Epidermal melanocyte (primary cell): ENCODE measurements around the gene IDI1.
"Not testable (repeated sequence)": the region's sequence is repeated elsewhere in the genome, so short reads cannot be mapped to it uniquely, and the experiment has no call there.

Experiments used
- DNase-seq: peaks from one replicate; pipeline ENCODE4 v3.0.0; 2011; ENCODE audit warnings: low spot score; ENCODE audit not compliant: insufficient read length

The IDI1 gene

DNA sequence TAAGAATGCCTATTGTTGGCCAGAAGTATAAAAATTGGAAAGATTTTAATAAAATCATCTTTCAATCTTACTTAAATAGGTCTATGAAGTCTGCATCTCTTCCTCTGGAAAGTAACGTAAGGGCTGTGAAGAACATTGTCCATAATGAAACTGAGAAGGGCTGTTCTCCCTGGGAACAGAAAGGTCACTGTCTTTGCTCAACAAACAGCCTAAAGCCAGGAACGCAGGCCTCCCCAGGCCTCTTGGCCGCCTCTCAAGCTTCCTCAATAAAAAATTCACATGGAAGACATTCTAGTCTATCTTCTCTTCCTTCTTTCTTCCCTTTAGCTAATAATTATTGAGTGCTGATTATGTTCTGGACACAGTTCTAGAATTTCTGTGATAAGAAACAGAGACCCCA lies 14.2 kb downstream of the IDI1 start:
- DNase-seq, result peak; percentile 74

DNA sequence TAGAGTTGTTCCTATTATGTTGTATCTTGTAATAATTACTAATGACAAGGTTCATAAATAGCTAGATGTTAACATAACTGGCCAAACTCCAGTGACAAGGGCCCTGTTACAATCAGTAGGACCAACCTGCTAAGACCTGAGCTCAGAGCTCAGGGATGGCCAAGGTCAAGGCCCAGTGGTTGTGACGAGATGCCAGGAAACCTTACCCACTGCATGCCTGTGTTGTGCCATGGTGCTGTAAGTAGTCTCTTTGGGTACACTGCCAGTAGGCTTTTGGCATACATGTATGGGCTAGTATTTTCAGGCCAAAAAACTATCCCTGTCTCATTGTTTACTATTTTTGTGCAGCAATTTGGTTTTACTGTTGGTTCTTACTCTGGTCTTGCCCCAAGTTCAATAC lies 15.3 kb downstream of the IDI1 start:
- no peak for DNase-seq

DNA sequence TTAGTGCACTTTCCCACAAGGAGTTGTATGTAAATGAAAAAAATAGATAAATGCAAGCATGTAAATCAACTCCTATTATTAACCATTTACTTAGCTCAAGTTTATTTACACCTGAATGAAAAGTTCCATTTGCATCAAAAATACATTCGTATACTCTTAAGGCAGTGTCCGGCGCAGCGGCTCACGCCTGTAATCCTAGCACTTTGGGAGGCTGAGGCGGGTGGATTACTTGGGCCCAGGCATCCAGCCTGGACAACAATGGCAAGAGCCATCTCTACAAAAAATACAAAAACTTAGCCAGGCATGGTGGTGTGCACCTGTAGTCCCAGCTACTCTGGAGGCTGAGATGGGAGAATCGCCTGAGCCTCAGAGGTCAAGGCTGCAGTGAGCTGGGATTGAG lies 19.1 kb downstream of the IDI1 start:
- DNase-seq, result no peak

DNA sequence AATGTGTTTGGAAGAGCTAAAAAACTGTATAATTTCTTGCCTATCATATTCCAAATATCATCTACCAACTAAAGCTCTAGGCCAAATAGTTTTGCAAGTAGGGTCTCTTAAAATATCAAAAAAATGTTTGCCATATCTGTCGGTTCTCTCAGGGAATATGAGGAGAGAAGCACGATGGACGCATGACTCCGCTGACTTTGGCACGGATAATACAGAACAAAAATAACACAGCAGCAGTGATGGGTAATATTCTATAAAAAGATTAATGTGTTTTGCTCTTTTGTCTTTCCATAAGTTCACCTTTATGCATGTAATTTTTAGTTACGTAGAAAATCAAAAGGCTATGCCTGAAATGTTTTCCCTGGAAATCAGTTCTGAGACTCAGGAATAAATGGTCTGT lies 22.3 kb downstream of the IDI1 start:
- no peak for DNase-seq

DNA sequence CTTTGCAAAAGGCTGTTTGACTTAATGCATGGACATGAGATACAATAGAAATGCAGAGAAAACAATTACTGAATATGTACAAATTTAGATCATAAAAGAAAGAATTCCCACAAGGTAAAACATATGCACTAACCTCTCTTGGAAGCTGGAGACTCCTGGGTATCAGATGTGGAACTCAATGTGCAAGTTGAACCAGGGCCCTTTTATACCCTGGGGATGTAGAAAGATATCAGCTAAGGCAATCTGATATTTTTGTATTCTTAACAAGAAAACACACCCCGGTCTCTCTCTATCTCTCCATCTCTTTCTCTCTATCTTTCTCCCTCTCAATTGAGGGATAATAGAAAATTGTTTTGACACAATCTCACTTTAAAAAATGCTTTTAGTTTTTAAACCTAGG lies 23.2 kb downstream of the IDI1 start, which contains the start of gene IDI2:
Gene IDI2, minus strand, starts transcription at position 177 of the 400 bp plus-strand sequence. CDS start 1,136 bp downstream, outside the sequence.
- no peak for DNase-seq

DNA sequence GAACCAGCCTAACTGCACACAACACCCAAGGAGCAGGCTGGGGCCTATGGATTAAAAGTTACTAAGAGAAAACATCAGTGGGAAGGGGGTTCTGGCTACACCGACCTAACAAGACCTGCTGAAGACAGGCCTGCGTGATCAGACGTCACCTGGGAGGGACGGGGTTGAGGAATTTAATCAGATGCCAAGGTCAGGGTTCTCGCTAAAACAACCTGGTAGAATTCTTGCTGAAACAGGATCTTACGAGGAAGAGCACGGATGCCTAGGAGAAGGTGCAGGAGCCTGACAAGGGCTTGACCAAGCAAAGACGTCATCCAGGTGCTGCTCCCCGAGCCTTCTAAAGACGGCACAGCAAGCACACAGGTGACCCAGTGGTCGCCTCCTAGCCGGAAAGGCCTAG lies 24.8 kb downstream of the IDI1 start:
- no peak for DNase-seq

DNA sequence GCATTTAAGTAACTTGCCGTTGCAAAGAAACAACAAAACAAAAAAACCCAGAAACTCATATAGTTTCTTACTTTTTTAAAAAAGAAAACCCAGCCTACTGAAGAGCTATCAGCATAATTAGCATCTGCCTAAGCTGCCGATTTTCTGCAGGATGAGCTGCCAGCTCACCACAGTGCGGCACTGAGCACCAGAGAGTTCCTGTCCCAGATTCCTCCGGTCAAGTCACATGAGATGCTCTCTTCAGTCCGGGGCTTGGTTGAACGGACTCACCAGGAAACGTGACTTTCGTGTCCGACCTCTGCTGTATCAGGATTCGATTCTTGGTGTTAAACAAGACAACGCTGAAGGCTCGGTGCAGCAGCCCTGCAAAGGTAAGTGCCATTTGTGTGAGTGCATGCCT lies 26.5 kb downstream of the IDI1 start:
- DNase-seq, result no peak

DNA sequence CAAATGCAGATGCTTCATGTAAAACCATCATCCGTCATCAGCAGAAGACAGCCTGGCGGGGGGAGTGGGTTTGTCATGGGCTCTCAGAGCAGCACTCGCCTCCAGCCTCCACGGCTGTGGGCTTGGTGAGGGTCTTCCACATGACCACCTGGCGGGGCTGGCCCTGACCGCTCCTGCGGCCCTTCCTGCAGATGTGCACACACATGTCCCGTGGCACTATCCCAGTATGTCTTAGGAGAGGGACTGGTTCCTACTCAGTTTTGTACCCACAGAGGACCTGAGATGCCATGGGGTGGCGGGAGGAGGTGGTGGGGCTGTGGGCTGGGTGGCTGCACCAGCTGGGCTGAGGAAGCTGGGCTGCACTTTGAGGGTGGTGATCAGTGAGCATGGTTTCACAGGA lies 28.0 kb downstream of the IDI1 start:
- no peak for DNase-seq

DNA sequence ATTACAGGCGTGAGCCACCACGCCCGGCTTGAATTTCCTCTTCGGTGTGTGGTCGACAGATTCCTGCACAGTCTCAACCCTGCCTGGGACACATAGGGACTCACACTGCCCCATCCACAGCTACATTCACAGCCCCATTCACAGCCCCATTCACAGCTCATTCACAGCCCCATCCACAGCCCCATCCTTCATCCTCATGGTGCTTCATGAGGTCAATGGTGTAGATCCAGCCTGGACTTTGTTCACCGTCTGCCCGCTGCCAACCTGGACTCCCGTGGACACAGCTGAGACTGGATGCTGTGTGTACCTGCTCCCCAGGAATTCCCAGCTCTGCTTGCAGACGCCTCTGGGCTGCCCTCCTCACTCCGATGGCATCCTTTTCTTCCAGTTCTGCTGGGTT lies 28.5 kb downstream of the IDI1 start:
- no peak for DNase-seq

DNA sequence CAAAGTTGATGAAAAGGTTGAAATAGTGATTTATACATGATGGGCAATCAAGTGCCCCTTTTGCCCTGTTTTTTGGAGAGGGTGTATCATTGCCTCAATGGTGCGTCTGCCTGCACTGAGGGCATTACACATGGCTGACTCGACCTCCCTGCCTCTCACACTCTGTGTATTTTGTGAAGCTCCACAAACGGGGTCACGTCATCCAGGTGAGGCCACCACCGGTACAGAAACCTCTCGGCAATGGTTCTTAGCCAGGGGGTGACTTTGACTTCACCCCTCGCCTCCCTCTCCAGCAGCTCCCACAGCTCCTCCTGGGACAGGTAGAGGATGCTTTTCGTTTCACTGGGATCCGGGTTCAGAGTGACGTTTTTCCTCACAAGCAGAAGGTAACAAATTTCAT lies 29.6 kb downstream of the IDI1 start:
- no peak for DNase-seq

DNA sequence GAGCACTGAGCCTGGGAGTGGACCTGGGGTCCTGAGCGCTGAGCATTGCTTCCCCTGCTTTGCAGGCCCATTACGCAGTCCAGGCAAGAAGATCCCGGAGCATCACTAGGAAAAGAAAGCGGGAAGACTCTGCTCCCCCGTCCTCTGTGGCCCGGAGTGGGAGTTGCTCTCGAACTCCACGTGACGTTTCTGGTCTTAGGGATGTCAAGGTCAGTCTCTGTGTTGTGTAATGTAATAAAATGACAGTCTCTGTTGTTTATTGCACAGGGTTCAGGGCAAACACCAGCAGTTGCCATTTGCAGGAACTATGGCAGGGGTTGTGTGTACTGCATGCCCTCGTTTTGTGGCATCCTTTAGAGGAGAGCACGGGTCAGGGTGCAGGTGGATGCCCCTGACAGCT lies 33.2 kb downstream of the IDI1 start:
- no peak for DNase-seq

DNA sequence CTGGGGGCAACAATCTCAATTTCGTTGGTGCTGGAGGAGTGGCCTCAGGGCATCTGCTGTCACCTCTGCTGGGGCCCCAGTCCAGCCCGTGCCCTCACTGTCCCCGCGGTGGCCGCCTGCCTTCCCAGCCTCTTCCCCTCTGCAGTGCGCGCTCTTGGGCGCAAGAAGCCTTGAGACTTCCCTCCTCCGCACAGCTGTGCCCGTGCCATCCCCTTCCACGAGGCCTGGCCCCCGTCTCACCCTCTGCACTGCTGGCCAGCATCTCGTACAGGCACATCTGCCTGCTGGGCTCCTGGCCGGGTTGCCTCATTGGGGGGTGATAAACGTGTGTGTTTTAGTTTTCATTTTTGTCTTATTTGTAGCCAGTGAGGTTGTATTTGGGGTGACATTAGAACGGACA lies 37.2 kb downstream of the IDI1 start:
- DNase-seq, result no peak

DNA sequence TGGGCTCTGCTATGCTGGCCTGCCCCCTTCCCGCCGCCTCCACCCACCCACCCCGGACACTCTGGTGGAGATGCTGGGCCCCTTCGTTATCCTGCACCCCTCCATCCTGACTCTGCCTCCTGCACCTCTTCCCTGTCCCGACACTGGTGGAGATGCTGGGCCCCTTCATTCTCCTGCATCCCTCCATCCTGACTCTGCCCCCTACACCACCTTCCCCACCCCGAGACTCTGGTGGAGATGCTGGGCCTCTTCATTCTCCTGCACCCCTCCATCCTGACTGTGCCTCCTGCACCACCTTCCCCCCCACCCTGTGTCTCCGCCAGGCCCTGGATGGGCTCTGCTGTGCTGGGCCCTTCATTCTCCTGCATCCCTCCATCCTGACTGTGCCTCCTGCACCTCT lies 38.2 kb downstream of the IDI1 start:
- no peak for DNase-seq

DNA sequence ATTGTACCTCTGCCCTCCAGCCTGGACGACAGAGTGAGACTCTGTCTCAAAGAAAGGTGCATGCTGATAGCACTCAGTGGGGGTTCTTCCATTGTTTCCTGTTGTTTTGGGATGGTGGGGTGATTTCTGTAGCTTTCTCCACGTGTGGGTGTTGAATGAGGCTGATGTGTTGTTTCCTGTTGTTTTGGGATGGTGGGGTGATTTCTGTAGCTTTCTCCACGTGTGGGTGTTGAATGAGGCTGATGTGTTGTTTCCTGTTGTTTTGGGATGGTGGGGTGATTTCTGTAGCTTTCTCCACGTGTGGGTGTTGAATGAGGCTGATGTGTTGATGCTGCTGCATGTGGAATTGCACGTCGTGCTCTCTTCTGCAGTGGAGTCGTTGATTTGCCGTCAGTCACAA lies 39.0 kb downstream of the IDI1 start:
- not testable (repeated sequence) for DNase-seq

DNA sequence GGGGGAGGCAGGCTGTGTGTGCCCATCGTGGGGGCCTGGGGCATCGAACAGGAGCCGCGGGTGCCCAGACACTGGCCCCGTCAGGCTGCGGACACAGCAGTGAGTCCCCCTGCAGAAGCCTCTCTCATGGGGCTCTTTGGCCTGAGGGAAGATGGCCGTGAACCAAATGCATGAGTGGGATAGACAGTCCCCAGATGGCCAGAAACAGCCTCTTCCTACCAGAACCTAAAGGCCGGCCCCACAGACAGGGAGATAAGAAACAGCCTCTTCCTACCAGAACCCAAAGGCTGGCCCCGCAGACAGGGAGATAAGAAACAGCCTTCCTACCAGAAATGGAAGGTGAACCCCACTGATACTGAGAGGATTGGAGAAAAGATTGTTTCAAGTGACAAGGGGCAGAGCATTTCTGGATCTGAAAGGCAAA lies 39.8 kb downstream of the IDI1 start:
- no peak for DNase-seq

DNA sequence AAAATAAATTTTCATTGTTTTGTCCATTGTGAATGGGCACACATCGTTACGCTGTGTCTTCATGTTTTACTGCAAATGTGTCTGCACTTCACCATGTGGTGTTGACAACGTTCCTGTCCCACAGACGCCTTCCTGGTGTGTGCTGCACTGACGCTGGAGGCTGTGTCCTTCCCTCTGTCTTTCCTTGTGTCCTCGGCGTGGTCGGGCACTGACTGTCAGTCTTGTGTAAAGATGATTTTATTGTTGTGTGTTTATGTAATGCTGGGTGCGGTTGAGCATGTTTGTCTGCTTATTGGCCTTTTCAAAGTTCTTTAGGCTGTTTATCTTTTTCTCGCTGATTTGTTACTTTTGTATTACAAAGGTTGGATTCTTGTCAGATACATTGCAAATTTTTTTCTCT lies 41.3 kb downstream of the IDI1 start:
- DNase-seq, result no peak

DNA sequence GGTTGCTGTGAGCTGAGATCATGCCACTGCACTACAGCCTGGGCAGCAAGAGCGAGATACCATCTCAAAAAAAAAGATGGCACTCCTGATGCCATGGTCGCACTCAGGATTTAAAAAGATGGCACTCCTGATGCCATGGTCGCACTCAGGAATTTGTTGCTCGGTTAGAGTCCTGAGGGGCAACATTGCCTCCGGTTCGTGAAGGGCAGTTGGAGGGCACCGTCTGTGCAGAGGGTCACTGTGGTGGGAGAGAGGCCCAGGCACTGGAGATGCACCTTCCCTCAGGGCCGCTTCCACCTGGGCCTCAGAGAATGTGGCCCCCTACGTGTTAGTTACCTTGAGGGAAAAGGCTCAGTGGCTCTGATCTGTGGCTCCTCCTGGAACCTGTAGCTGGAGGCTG lies 42.3 kb downstream of the IDI1 start:
- no peak for DNase-seq

DNA sequence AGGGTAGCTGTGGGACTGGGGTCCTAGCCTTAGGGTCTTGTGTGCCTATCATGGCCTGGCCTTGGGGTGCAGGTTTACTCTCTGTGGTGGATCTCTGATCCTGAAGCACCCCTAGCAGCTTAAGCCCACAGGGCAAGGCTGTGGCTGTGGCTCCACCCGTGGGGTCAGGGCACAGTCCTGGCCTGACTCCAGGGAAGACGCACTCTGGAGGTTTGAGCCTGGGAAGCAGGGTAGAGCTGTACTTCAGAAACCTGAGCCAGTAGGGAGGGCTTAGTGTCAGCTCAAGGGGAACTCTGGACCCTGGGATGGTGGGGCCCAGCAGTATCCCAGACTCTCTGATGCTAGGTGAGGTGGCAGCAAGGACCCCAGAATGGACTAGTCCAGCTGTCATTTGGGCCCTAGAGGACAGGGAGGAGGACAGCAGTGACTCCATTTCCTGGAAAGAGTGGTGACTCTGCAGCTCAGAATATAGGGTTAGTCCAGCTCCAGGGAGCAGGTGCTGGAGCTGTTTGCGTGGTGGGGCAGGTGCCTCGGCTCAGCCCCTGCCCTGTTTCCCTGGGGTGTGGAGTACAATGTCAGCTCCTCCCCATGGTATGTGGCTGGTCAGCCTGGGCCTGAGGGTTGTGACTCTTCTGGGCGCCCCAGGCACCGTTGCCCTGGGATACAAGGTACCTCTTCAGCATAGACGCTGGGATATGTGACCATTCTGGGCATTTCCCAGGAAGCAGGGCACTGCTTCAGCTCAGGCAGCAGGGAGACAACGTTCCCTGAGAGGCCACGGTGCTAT lies 44.8 kb downstream of the IDI1 start:
- DNase-seq, result no peak

DNA sequence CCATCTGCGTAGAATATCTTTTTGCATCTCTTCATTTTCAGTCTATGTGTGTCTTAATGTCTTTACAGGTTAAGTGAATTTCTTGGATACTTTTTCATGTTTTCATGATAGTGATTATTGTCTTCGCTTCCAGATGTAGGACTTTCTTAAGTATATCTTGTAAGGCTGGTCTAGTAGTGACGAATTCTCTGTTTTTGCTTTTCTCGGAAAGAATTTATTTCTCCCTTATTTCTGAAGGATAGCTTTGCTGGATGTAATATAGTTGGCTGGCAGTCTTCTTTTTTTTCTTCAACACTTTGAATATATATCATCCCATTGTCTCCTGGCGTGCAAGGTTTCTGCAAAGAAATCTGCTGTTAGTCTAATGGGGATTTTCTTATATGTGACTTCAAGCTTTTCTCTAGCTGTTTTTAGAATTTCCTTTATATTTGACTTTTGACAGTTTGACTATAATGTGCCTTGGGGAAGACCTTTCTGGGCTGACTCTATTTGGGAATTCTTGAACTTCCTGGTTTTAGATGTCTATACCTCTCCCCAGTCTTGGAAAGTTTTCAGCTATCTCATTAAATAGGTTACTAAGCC lies 46.4 kb downstream of the IDI1 start:
- DNase-seq, result no peak

DNA sequence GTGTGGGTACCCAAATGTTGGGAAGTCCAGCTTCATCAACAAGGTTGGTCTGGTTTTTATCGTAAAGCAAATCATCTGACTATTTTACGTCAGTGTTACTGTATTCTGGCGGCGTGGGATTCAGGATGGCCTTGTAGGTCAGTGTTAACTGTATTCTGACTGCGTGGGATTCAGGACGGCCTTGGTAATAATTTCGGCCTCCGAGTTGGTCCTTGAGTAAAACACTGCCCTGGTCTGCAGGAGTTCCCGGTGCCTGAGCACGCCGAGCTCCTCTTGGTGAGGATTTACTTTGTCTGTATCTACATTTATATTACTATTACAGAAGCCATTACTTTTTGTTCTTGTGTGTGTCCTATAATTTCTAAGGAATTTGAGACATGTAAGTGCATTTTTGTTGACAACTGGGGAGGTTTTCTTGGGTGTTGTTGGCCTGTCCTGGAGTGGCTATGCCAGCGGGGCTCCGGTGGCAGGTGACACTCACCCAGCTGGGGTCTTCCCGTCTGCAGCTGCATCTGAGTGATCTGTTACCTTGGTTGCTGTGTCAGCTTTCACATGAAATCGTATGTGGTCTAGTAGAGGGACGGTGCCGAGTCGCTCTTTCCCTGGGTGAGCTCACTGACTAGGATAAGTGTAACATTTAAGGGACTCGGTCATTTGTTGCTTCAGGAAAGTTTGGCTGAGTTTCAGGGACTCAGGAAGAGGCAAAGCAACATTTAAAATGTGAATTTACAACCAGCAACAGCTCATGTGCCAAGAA lies 51.5 kb downstream of the IDI1 start:
- DNase-seq, result no peak

DNA sequence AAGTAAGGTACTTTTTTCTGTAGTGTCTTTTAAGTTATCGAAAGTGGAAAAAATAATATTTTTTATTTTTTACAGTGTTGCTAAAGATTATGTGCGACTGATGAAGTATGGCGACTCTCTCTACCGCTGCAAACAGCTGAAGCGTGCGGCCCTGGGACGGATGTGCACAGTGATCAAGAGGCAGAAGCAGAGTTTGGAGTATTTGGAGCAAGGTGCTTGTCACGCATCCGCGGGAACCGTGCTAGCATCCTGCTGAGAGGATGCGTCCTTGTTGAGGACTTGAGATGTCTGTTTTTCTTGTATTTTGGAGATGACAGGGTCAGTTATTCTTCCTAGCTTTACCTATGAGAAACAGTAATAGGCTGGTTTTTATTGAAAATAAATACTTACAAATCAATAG lies 52.9 kb downstream of the IDI1 start:
- no peak for DNase-seq

DNA sequence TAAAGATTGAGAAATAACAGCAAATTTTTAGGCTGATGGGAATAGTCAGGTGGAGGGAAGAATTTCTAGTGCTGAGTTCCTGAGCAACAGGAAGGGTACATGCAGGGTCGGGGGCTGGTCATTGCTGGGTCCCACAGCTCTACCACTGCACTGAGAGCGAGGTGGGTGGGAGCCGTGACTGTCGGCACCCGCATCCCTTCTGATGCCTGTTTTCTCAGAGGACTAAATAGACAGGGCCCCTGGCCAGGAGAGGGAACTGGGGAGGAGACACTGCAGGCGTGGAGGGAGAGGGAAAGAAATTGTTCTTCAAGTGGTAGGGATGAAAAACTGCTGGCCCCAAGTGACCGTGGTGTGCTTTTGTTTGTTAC lies 53.4 kb downstream of the IDI1 start:
- no peak for DNase-seq
